ENCODE results near the gene PHKA2. TPM values are rescaled to one million over a fixed set of nuclear protein-coding genes. Genes with fewer than 3 reads are reported as not detected.

The PHKA2 gene
- total RNA-seq, 1 donor from 2014 or later: 16.6 TPM

GRCh38 chrX:18889346-18890048, 94.4 kb downstream of the PHKA2 start:
- Histone ChIP-seq H3K27me3 (ENCODE audit: control insufficient read depth, insufficient read depth, low read length) (no peaks in the 10 kb centered on the region), H3K36me3 (ENCODE audit: control insufficient read depth, insufficient read depth, low read length) (peaks cover 3% of the 10 kb centered on the region), H3K4me3 (ENCODE audit: low read depth, low read length) (no peak overlapping the region)
- TF ChIP-seq CTCF (IDR thresholded peaks at IDR 0.05; ENCODE audit: insufficient read depth, low read length, severe bottlenecking): no peak
- FAIRE-seq (no peak), DNase-seq (ENCODE audit: low read depth) (no peak)

DNA sequence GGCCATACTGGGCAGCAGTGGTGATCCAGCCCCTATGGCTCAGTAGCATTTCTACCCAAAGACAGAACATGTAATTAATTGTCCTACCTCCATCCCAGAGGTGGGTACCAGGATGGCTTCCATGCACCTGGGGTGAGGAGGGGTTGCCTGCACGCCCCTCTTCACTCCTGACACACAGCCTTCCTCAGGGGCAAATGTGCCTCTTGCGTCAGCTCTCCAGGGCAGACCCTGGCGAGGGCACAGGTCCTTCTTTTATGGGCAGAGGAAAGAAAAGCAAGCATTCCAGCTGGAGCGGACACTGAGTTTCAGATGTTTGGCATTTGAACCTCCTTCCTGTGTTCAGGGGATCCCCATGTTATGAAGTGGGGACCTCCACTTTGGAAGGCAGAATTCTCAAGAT, 95.6 kb downstream of the PHKA2 start:
- no peak for TF ChIP-seq CTCF (IDR thresholded peaks at IDR 0.05; ENCODE audit: insufficient read depth, low read length, severe bottlenecking)
- H3K4me3 ChIP-seq (ENCODE audit: low read depth, low read length): no peak overlapping the region
- DNase-seq (ENCODE audit: low read depth) (no peak), FAIRE-seq (no peak)
- H3K36me3 ChIP-seq (ENCODE audit: control insufficient read depth, insufficient read depth, low read length): no peaks in the 10 kb centered on the region
- no peaks in the 10 kb centered on the region for H3K27me3 ChIP-seq (ENCODE audit: control insufficient read depth, insufficient read depth, low read length)

DNA sequence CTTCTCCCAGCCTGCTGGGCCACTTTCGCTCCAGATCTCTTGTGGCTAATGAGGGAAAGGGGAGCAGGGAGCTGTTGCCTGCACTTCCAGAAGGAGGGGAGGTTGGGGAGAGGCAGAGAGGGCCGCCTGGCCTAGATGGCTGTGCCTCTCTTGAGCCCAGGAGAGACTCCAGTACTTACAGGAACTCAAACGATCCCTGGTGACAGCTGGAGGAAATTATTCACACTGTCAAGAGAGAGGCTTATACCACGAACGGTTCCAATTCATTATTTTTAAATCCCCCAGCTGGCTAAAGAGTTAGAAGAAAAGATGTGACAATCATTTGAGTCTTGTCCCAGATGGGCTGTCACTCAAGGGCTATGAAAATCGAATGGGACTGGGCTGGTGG, 96.1 kb downstream of the PHKA2 start:
- FAIRE-seq (no peak), DNase-seq (ENCODE audit: low read depth) (no peak)
- no peak for TF ChIP-seq CTCF (IDR thresholded peaks at IDR 0.05; ENCODE audit: insufficient read depth, low read length, severe bottlenecking)
- Histone ChIP-seq H3K36me3 (ENCODE audit: control insufficient read depth, insufficient read depth, low read length) (no peaks in the 10 kb centered on the region), H3K4me3 (ENCODE audit: low read depth, low read length) (no peak overlapping the region), H3K27me3 (ENCODE audit: control insufficient read depth, insufficient read depth, low read length) (no peaks in the 10 kb centered on the region)

DNA sequence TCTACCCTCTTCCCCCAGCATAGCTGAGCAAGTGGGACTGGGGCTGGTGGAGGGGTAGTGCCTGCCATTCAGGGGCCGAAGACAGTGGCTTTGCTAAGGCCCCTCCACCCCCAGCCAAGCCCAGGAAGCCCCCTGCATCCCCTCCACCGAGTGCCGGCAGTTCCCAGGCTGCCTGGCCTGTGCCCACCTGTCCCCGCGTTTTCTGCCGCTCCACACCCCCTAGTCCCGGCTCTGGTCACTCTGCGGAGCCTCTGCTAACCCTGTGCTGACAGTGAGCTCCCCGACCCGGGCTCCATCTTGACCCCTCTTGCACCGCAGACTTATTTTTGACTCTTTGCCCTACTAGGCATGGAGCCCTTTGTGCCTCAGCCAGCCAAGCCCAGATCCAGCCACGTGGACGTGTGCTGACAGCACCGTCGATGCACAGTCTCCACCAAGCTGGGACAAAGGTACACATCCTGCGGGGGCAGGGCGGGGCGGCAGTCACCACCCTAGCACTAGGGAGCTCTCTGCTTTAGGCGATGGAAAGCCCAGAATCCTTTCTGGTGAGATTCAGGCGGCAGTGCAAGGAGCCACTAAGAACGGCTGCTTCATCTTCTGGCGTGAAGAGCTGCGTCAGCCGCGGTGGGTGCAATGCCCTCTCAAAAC, 96.6 kb downstream of the PHKA2 start:
- Histone ChIP-seq H3K27me3 (ENCODE audit: control insufficient read depth, insufficient read depth, low read length) (no peaks in the 10 kb centered on the region), H3K36me3 (ENCODE audit: control insufficient read depth, insufficient read depth, low read length) (no peaks in the 10 kb centered on the region), H3K4me3 (ENCODE audit: low read depth, low read length) (no peak overlapping the region)
- FAIRE-seq (no peak), DNase-seq (ENCODE audit: low read depth) (peak; percentile 25)
- no peak for TF ChIP-seq CTCF (IDR thresholded peaks at IDR 0.05; ENCODE audit: insufficient read depth, low read length, severe bottlenecking)

DNA sequence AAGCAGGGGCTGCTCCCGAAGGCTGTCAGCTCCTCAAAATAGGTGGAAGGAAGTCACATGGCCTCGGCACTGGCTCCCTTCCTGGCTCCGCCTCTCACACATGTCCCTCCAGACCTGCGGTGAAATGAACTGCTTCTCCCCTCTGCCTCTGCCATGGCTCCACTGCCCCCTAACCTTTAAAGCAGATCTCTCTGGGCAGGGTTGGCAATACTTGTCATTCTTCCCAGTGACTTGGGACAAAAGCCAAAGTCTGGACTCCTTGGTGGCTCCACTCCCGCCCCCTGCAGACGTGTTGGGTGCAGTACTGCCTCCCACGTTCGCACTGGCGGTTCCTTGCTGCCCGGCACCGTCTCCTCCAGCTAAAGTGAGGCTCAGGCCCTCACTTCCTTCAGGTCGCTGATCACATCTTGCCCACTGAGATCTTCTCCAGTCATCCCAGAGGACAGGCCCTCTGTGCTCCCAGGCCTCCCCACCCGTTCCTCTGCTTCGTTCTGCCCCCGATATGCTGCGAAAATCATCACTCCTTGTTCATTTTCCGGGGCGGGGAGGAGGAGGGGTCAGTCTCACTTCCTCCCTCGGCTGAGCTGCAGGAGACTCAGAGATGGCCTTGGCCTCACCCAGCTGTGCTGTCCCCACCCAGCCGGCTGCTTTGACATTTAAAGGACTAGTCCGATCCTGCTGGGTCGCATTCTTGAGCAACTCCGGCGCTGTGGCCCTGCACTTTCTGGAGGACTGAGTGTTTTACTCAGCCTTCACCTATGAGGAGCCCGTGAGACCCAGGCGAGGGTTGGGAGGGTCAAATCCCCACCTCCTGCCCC, 97.4 kb downstream of the PHKA2 start:
- H3K36me3 ChIP-seq (ENCODE audit: control insufficient read depth, insufficient read depth, low read length): no peaks in the 10 kb centered on the region
- no peaks in the 10 kb centered on the region for H3K27me3 ChIP-seq (ENCODE audit: control insufficient read depth, insufficient read depth, low read length)
- no peak for FAIRE-seq
- TF ChIP-seq CTCF (IDR thresholded peaks at IDR 0.05; ENCODE audit: insufficient read depth, low read length, severe bottlenecking): peak; percentile 65
- peak; percentile 57 for DNase-seq (ENCODE audit: low read depth)
- peak overlapping the region; percentile 35 for H3K4me3 ChIP-seq (ENCODE audit: low read depth, low read length)

Data from bronchial epithelial cell (primary cell).